Measurements from ENCODE around the gene ANXA6.

DNA sequence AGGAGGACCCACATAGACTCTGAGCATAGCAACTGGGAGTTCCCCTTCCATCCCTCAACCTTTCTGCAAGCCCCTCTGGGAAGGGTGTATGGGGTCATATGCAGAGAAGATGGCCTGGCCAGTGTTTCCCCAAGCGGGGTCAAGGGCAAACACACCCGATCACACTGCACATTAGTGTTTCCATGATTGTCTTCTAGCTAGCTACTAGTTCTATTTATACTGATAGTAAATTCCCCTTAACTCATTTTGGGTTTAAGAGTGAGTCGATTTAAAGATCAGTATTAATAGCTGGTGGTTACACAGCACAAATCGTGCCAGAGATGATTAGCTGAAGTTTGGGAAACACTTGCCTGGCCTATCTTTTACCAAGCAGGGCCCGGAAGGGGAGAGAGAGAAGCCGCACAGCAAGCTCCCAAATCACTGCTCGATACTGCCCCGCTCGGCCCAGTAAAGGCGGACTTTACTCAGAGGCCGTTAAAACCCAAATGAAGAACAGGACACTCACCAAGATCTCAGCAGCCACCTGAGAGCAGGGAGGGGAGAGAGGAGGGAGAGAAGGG lies 47.4 kb downstream of the ANXA6 start:
- no peak for TF ChIP-seq ZNF274 (IDR thresholded peaks at IDR 0.05; ENCODE audit: low read depth, low read length)
- TF ChIP-seq YY1 (IDR thresholded peaks at IDR 0.05; ENCODE audit: insufficient read depth, insufficient read length), result no peak

Data from NT2/D1 (cell line).